ENCODE data around the gene LSM12. TPM values are rescaled to one million over a fixed set of nuclear protein-coding genes. Genes with fewer than 3 reads are reported as not detected.
"Not testable (repeated sequence)": the region's sequence is repeated elsewhere in the genome, so short reads cannot be mapped to it uniquely, and the experiment has no call there.

The LSM12 gene
- total RNA-seq, 4 donors from 2014 or later = 41.6 to 79.0 (median 56.5) TPM

DNA sequence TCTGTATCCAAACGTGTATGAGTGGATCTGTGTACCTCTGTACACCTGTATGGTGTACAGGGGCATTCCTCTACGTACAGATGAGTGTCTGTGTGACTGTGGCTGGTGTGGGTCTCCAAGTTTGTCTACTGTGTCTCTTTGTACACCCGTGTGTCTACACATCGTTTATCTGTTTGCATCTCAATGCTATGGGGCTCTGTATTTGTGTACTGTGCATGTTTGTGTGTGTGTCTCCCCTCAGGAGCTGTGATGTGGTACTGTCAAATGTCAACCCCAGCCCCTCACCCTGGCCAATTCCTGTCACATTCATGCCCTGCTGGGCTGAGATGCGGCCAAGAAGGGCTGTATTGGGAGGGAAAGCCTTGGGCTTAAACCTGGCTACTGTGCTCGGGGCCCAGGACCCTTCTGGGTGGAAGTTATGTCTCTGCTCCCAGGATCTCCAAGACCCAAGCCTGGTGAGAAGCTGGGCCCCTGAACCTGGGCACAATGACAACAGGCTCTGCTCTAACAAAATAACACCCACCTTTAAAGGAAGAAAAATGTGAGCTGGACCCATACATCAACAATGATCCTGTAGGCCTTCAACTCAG, 65.5 kb downstream of the LSM12 start:
- ATAC-seq = no peak
- intact Hi-C loops (cut with DNase I; ENCODE audit: low total_unique reads) = no loop called here
- TF ChIP-seq POLR2A (IDR thresholded peaks at IDR 0.05) (no peak), CTCF (IDR thresholded peaks at IDR 0.05 in 4 of 5, conservative IDR thresholded peaks at IDR 0.05 in 1 of 5) (no peak)

GRCh38 chr17:44000141-44000860, 66.2 kb downstream of the LSM12 start:
- intact Hi-C loops (cut with DNase I; ENCODE audit: low total_unique reads) (no loop called here), in situ Hi-C loops (cut with MboI; ENCODE audit: low sequenced_read_pairs in 4 of 4) (no loop called here)
- Histone ChIP-seq H3K36me3 (no peaks in the 10 kb centered on the region), H3K4me3 (no peak overlapping the region), H3K27ac (no peak overlapping the region), H3K4me1 (peaks cover 0 to 4% of the 10 kb centered on the region in 2 donors), H3K27me3 (peaks cover 24 to 32% (median 25%) of the 10 kb centered on the region in 3 donors), H3K9me3 (no peaks in the 10 kb centered on the region)
- ATAC-seq = no peak
- TF ChIP-seq CTCF (IDR thresholded peaks at IDR 0.05 in 4 of 5, conservative IDR thresholded peaks at IDR 0.05 in 1 of 5) (no peak), POLR2A (IDR thresholded peaks at IDR 0.05) (no peak)
- no peak for DNase-seq

More for the DNA sequence above, 65.5 kb downstream of the LSM12 start:
- no peak overlapping the region for H3K4me3 ChIP-seq
- H3K9me3 ChIP-seq = no peaks in the 10 kb centered on the region
- peaks cover under 1 to 9% of the 10 kb centered on the region in 2 donors for H3K4me1 ChIP-seq
- in situ Hi-C loops (cut with MboI; ENCODE audit: low sequenced_read_pairs in 4 of 4) = no loop called here
- no peak for DNase-seq
- no peaks in the 10 kb centered on the region for H3K36me3 ChIP-seq
- H3K27me3 ChIP-seq = peaks cover 28 to 35% (median 29%) of the 10 kb centered on the region in 3 donors
- H3K27ac ChIP-seq = no peak overlapping the region

DNA sequence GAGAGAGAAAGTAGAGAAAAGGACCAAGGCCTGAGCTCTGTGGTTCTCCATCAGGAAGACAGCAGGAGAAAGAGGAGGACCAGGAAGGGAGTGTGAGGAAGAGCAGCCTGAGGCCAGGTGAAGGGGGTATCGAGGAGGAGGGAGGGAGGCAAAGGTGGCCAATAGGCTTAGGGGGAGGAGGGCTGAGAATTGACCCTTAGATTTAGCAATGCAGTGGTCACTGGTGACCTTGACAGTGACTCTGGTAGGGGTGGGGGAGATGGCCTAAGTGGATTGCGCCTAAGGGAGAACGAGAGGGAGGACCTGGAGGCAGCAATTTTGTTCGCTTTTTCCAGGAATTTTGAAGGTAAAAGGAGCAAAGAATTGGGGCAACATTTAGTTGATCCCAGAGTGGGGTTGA, 67.4 kb downstream of the LSM12 start:
- Histone ChIP-seq H3K4me3 (no peak overlapping the region), H3K36me3 (no peaks in the 10 kb centered on the region), H3K4me1 (peaks cover 3 to 8% of the 10 kb centered on the region in 2 donors), H3K9me3 (no peaks in the 10 kb centered on the region), H3K27me3 (peaks cover 11 to 19% (median 18%) of the 10 kb centered on the region in 3 donors), H3K27ac (no peak overlapping the region)
- DNase-seq (no peak), ATAC-seq (no peak)
- intact Hi-C loops (cut with DNase I; ENCODE audit: low total_unique reads) (no loop called here), in situ Hi-C loops (cut with MboI; ENCODE audit: low sequenced_read_pairs in 4 of 4) (loop anchor here in 3 of 4 donors (10.0 kb wide), 1 partner anchor 54 kb away; the partner anchor contains the start of gene PPY (in 3 of the 3))
- no peak for TF ChIP-seq POLR2A (IDR thresholded peaks at IDR 0.05)
- no peak for TF ChIP-seq CTCF (IDR thresholded peaks at IDR 0.05 in 4 of 5, conservative IDR thresholded peaks at IDR 0.05 in 1 of 5)

DNA sequence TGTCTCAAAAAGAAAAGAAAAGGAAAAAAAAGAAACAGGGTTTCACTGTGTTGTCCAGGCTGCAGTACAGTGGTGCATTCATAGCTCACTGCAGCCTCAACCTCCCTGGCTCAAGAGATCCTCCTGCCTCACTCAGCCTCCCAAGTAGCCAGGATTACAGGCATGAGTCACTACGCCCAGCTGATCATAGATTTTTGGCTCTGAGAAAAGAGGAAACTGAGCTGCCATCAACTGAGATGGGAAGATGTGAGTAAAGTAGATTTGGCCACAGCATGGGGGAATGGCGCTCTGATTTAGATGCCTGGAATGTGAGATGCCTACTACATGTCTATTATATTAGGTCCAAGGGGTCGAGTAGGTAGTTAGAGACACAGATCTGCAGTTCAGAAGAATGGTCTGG, 67.9 kb downstream of the LSM12 start:
- no peaks in the 10 kb centered on the region for H3K36me3 ChIP-seq
- no peaks in the 10 kb centered on the region for H3K9me3 ChIP-seq
- in situ Hi-C loops (cut with MboI; ENCODE audit: low sequenced_read_pairs in 4 of 4) = loop anchor here in 3 of 4 donors (10.0 kb wide), 1 partner anchor 54 kb away; the partner anchor contains the start of gene PPY (in 3 of the 3)
- H3K4me3 ChIP-seq = no peak overlapping the region
- TF ChIP-seq CTCF (IDR thresholded peaks at IDR 0.05 in 4 of 5, conservative IDR thresholded peaks at IDR 0.05 in 1 of 5) (no peak), POLR2A (IDR thresholded peaks at IDR 0.05) (no peak)
- DNase-seq (no peak), ATAC-seq (no peak)
- intact Hi-C loops (cut with DNase I; ENCODE audit: low total_unique reads) = no loop called here
- H3K27me3 ChIP-seq = peaks cover 6 to 14% (median 13%) of the 10 kb centered on the region in 3 donors
- H3K4me1 ChIP-seq = peaks cover 3 to 8% of the 10 kb centered on the region in 2 donors
- no peak overlapping the region for H3K27ac ChIP-seq

DNA sequence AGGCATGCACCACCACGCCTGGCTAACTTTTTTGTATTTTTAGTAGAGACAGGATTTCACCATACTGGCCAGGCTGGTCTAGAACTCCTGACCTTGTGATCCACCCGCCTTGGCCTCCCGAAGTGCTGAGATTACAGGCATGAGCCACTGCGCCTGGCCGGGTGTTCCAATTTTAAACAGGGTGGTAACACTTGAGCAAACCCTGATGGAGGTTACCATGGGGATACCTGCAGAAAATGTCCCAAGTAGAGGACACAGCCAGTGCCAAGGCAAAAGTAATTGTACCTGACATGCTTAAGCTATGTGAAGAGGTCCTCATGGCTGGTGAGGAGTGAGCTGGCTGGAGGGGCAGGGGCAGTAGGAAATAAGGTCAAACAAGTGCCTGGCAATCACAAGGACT, 69.3 kb downstream of the LSM12 start:
- in situ Hi-C loops (cut with MboI; ENCODE audit: low sequenced_read_pairs in 4 of 4) = loop anchor here in 3 of 4 donors (10.0 kb wide), 1 partner anchor 52 kb away; the partner anchor contains the start of gene PPY (in 3 of the 3)
- H3K9me3 ChIP-seq; intact Hi-C loops (cut with DNase I; ENCODE audit: low total_unique reads); H3K27ac ChIP-seq; H3K27me3 ChIP-seq; H3K4me3 ChIP-seq; ATAC-seq; H3K4me1 ChIP-seq; H3K36me3 ChIP-seq; DNase-seq: not testable (repeated sequence)

Data from gastrocnemius medialis (tissue), 4 donors.